GM12892 (cell line): Measurements from ENCODE around the gene SLCO2B1.

Source experiments
- POLR2A ChIP-seq: IDR thresholded peaks from 2 replicates; pipeline ENCODE4 v1.6.1; 2011; ENCODE audit warnings: low read depth, low read length, control low read depth
- TAF1 ChIP-seq: IDR thresholded peaks from 2 replicates; pipeline ENCODE4 v1.6.1; 2011; ENCODE audit warnings: low read depth, mild to moderate bottlenecking, control low read depth, low read length, borderline replicate concordance

GRCh38 chr11:75245356-75246005 is 94.6 kb downstream of the SLCO2B1 start:
- TF ChIP-seq POLR2A (no peak), TAF1 (no peak)
